ENCODE results near the gene AATF.

AATF gene

DNA sequence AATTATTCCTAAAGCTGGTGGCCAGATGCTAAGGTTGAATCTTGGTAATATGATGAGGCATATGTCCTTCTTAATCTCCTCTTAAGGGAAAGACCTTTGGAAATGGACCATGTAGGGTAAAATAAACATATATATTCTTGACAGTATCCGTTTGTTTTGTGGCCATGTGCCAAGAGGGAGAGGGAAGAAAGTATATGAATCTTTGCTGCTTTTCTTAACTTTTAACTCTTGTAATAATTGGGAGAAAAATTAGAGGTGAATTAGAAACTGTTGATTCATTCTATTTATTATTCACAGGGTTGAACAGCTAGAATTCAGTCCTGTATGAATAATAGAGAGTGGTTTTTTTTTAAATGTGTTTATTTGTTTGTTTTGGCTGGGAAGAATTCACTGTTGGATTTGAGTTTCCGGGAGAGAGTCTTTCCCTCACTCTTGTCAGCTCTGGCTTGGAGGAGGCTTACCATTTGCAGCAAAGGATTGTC lies 31.6 kb downstream of the AATF start:
- ChIA-PET POLR2A (interaction anchor here (1.0 kb wide), 1 partner anchor 53 kb away, joined by 7 read pairs; no protein-coding TSS in a partner anchor), CTCF (no interaction called here)
- Histone ChIP-seq H3K27ac (ENCODE audit: insufficient read depth in 1 of 2, low read depth in 1 of 2, low read length in 2 of 2, poor library complexity in 1 of 2, severe bottlenecking in 2 of 2) (no peak overlapping the region), H3K4me1 (ENCODE audit: control extremely low read depth in 1 of 4, control insufficient read depth in 4 of 4, insufficient read depth in 4 of 4, low read length in 3 of 4) (no peaks in the 10 kb centered on the region), H3K9me3 (ENCODE audit: control extremely low read depth in 1 of 5, control insufficient read depth in 4 of 5, insufficient read depth in 2 of 5, low read depth in 1 of 5, low read length in 4 of 5) (no peaks in the 10 kb centered on the region), H3K27me3 (replicated peaks in 2 of 5; ENCODE audit: control insufficient read depth in 4 of 5, insufficient read depth in 5 of 5, low read length in 4 of 5) (no peaks in the 10 kb centered on the region), H3K36me3 (ENCODE audit: control insufficient read depth in 4 of 4, insufficient read depth in 4 of 4, low read length in 3 of 4) (peaks cover 0 to 4% (median 2%) of the 10 kb centered on the region in 4 experiments), H3K4me3 (ENCODE audit: control insufficient read depth in 1 of 7, extremely low read depth in 1 of 7, insufficient read depth in 4 of 7, low read depth in 2 of 7, low read length in 6 of 7) (no peak overlapping the region)
- no peak for DNase-seq
- WGBS (ENCODE audit: insufficient coverage) = 100% methylated on average over 1 of the region's 2 CpGs

DNA sequence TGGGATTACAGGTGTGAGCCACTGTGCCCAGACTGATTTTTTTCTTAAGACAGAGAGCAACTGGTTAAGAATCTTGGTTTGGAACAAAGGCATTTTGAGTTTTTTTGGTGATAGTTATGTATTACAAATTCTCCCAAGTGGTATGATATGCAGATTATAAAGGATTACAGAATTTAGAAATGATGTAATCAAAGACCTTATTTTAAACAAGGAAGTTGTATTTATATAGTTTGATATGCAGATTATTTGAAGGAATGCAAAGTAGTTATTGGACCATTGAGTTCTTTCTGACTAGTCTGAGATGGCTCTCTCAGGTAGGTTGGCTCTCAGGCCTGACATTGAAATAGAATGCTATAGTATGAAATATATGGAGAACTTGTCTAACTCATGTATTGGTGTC lies 34.9 kb downstream of the AATF start:
- Histone ChIP-seq H3K27ac (ENCODE audit: insufficient read depth in 1 of 2, low read depth in 1 of 2, low read length in 2 of 2, poor library complexity in 1 of 2, severe bottlenecking in 2 of 2) (no peak overlapping the region), H3K36me3 (ENCODE audit: control insufficient read depth in 4 of 4, insufficient read depth in 4 of 4, low read length in 3 of 4) (peaks cover 7 to 20% (median 17%) of the 10 kb centered on the region in 4 experiments), H3K4me3 (ENCODE audit: control insufficient read depth in 1 of 7, extremely low read depth in 1 of 7, insufficient read depth in 4 of 7, low read depth in 2 of 7, low read length in 6 of 7) (no peak overlapping the region), H3K27me3 (replicated peaks in 2 of 5; ENCODE audit: control insufficient read depth in 4 of 5, insufficient read depth in 5 of 5, low read length in 4 of 5) (no peaks in the 10 kb centered on the region), H3K9me3 (ENCODE audit: control extremely low read depth in 1 of 5, control insufficient read depth in 4 of 5, insufficient read depth in 2 of 5, low read depth in 1 of 5, low read length in 4 of 5) (no peaks in the 10 kb centered on the region), H3K4me1 (ENCODE audit: control extremely low read depth in 1 of 4, control insufficient read depth in 4 of 4, insufficient read depth in 4 of 4, low read length in 3 of 4) (no peaks in the 10 kb centered on the region)
- ChIA-PET POLR2A (no interaction called here), CTCF (no interaction called here)
- no peak for DNase-seq

DNA sequence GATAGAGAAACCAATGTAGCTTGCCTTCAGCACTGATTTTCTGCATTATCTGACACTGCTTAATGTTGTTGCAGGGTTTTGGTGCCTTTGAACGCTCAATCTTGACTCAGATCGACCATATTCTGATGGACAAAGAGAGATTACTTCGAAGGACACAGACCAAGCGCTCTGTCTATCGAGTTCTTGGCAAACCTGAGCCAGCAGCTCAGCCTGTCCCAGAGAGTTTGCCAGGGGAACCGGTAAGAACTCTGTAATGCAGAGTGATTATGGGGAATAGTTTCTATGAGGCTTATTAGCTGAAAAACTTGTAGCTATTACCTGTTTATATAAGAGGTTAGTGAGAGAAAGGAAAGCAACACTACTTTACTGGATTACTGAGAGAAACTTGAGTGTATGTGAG lies 40.4 kb downstream of the AATF start:
- H3K4me1 ChIP-seq (ENCODE audit: control extremely low read depth in 1 of 4, control insufficient read depth in 4 of 4, insufficient read depth in 4 of 4, low read length in 3 of 4) = no peaks in the 10 kb centered on the region
- DNase-seq = no peak
- ChIA-PET POLR2A (no interaction called here), CTCF (no interaction called here)
- WGBS (ENCODE audit: insufficient coverage) = 96% methylated on average over 6 of the region's 6 CpGs
- H3K4me3 ChIP-seq (ENCODE audit: control insufficient read depth in 1 of 7, extremely low read depth in 1 of 7, insufficient read depth in 4 of 7, low read depth in 2 of 7, low read length in 6 of 7) = no peak overlapping the region
- H3K27ac ChIP-seq (ENCODE audit: insufficient read depth in 1 of 2, low read depth in 1 of 2, low read length in 2 of 2, poor library complexity in 1 of 2, severe bottlenecking in 2 of 2) = no peak overlapping the region
- H3K27me3 ChIP-seq (replicated peaks in 2 of 5; ENCODE audit: control insufficient read depth in 4 of 5, insufficient read depth in 5 of 5, low read length in 4 of 5) = no peaks in the 10 kb centered on the region
- peaks cover 18 to 58% (median 45%) of the 10 kb centered on the region in 4 experiments for H3K36me3 ChIP-seq (ENCODE audit: control insufficient read depth in 4 of 4, insufficient read depth in 4 of 4, low read length in 3 of 4)
- H3K9me3 ChIP-seq (ENCODE audit: control extremely low read depth in 1 of 5, control insufficient read depth in 4 of 5, insufficient read depth in 2 of 5, low read depth in 1 of 5, low read length in 4 of 5) = no peaks in the 10 kb centered on the region

DNA sequence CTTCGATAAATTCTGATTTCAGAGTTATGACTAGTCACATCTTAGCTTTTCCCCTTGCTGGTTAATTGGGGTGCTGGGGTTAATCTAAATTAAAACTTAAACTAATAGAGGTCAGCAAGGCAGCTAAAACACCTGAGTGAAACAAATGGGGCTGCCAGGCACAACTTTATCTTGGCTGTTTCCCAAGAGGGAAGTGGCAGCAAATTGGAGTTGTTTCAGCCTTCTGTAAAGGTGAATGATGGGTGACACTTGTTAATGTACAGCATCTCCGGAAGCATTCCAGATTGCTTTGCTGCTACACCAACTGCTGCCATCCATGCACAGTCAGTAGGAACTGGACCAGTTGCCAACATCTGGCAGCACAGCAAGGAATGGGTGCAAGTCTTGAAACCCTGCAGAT lies 43.9 kb downstream of the AATF start:
- Histone ChIP-seq H3K27ac (ENCODE audit: insufficient read depth in 1 of 2, low read depth in 1 of 2, low read length in 2 of 2, poor library complexity in 1 of 2, severe bottlenecking in 2 of 2) (no peak overlapping the region), H3K4me1 (ENCODE audit: control extremely low read depth in 1 of 4, control insufficient read depth in 4 of 4, insufficient read depth in 4 of 4, low read length in 3 of 4) (no peaks in the 10 kb centered on the region), H3K9me3 (ENCODE audit: control extremely low read depth in 1 of 5, control insufficient read depth in 4 of 5, insufficient read depth in 2 of 5, low read depth in 1 of 5, low read length in 4 of 5) (peaks cover 0 to 8% (median 3%) of the 10 kb centered on the region in 5 experiments), H3K36me3 (ENCODE audit: control insufficient read depth in 4 of 4, insufficient read depth in 4 of 4, low read length in 3 of 4) (peaks cover 36 to 83% (median 60%) of the 10 kb centered on the region in 4 experiments), H3K4me3 (ENCODE audit: control insufficient read depth in 1 of 7, extremely low read depth in 1 of 7, insufficient read depth in 4 of 7, low read depth in 2 of 7, low read length in 6 of 7) (no peak overlapping the region), H3K27me3 (replicated peaks in 2 of 5; ENCODE audit: control insufficient read depth in 4 of 5, insufficient read depth in 5 of 5, low read length in 4 of 5) (no peaks in the 10 kb centered on the region)
- WGBS (ENCODE audit: insufficient coverage) = 100% methylated on average over 1 of the region's 2 CpGs
- ChIA-PET POLR2A (no interaction called here), CTCF (interaction anchor here (1.3 kb wide), 1 partner anchor 32 kb away, joined by 4 read pairs; no protein-coding TSS in a partner anchor)
- DNase-seq = no peak

DNA sequence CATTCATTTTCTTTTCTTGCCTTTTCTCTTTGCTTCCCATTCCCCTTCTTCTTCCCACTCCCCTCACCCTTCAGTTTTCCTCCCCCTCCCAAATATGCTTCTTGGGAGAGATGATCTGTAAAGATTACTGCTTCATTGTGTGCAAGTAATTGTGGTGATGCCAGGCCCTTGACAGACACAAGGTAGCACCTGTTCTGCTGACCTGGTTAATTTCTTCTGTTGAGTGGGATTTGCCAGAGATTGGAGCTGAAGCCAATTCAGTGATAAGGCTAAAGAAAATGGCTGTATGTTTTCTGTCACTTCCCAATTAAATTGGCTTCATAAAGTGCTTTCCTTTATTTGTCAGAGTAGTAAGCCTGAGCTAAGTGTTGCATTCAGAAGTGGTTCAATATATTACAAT lies 44.5 kb downstream of the AATF start:
- no peak overlapping the region for H3K27ac ChIP-seq (ENCODE audit: insufficient read depth in 1 of 2, low read depth in 1 of 2, low read length in 2 of 2, poor library complexity in 1 of 2, severe bottlenecking in 2 of 2)
- peaks cover 0 to 12% (median 3%) of the 10 kb centered on the region in 5 experiments for H3K9me3 ChIP-seq (ENCODE audit: control extremely low read depth in 1 of 5, control insufficient read depth in 4 of 5, insufficient read depth in 2 of 5, low read depth in 1 of 5, low read length in 4 of 5)
- peaks cover 40 to 85% (median 60%) of the 10 kb centered on the region in 4 experiments for H3K36me3 ChIP-seq (ENCODE audit: control insufficient read depth in 4 of 4, insufficient read depth in 4 of 4, low read length in 3 of 4)
- DNase-seq = no peak
- ChIA-PET CTCF (interaction anchor here (1.3 kb wide), 1 partner anchor 32 kb away, joined by 4 read pairs; no protein-coding TSS in a partner anchor), POLR2A (interaction anchor here (0.6 kb wide), 1 partner anchor 10 kb away, joined by 4 read pairs; no protein-coding TSS in a partner anchor)
- no peaks in the 10 kb centered on the region for H3K4me1 ChIP-seq (ENCODE audit: control extremely low read depth in 1 of 4, control insufficient read depth in 4 of 4, insufficient read depth in 4 of 4, low read length in 3 of 4)
- no peak overlapping the region for H3K4me3 ChIP-seq (ENCODE audit: control insufficient read depth in 1 of 7, extremely low read depth in 1 of 7, insufficient read depth in 4 of 7, low read depth in 2 of 7, low read length in 6 of 7)
- H3K27me3 ChIP-seq (replicated peaks in 2 of 5; ENCODE audit: control insufficient read depth in 4 of 5, insufficient read depth in 5 of 5, low read length in 4 of 5) = no peaks in the 10 kb centered on the region

DNA sequence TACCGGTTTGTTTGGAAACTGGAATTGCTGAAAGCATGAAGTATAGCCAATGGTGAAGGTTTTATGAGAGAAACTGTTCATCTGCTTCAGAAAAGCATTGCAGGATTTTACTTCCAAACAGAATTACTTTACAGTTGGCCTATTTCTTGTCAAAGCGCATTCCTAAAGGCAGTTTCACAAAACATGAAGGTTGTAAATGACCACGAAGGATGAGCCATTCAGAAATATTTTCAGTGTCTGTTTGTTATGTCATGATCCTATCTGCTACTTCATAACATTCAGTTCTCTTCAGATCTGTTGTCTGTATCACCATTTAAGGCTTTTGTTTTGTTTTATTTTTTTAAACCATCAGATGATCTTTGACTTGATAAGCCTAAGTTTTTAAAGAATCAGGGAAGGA lies 45.7 kb downstream of the AATF start:
- 88% methylated on average over 1 of the region's 3 CpGs for WGBS (ENCODE audit: insufficient coverage)
- peaks cover 0 to 12% (median 3%) of the 10 kb centered on the region in 5 experiments for H3K9me3 ChIP-seq (ENCODE audit: control extremely low read depth in 1 of 5, control insufficient read depth in 4 of 5, insufficient read depth in 2 of 5, low read depth in 1 of 5, low read length in 4 of 5)
- ChIA-PET POLR2A (no interaction called here), CTCF (interaction anchor here (1.3 to 1.4 kb wide), 2 partner anchors 9 to 34 kb away, joined by 3 to 4 read pairs; no protein-coding TSS in a partner anchor)
- H3K27ac ChIP-seq (ENCODE audit: insufficient read depth in 1 of 2, low read depth in 1 of 2, low read length in 2 of 2, poor library complexity in 1 of 2, severe bottlenecking in 2 of 2) = no peak overlapping the region
- H3K4me1 ChIP-seq (ENCODE audit: control extremely low read depth in 1 of 4, control insufficient read depth in 4 of 4, insufficient read depth in 4 of 4, low read length in 3 of 4) = no peaks in the 10 kb centered on the region
- H3K36me3 ChIP-seq (ENCODE audit: control insufficient read depth in 4 of 4, insufficient read depth in 4 of 4, low read length in 3 of 4) = peaks cover 30 to 80% (median 54%) of the 10 kb centered on the region in 4 experiments
- no peak for DNase-seq
- no peaks in the 10 kb centered on the region for H3K27me3 ChIP-seq (replicated peaks in 2 of 5; ENCODE audit: control insufficient read depth in 4 of 5, insufficient read depth in 5 of 5, low read length in 4 of 5)
- H3K4me3 ChIP-seq (ENCODE audit: control insufficient read depth in 1 of 7, extremely low read depth in 1 of 7, insufficient read depth in 4 of 7, low read depth in 2 of 7, low read length in 6 of 7) = no peak overlapping the region

DNA sequence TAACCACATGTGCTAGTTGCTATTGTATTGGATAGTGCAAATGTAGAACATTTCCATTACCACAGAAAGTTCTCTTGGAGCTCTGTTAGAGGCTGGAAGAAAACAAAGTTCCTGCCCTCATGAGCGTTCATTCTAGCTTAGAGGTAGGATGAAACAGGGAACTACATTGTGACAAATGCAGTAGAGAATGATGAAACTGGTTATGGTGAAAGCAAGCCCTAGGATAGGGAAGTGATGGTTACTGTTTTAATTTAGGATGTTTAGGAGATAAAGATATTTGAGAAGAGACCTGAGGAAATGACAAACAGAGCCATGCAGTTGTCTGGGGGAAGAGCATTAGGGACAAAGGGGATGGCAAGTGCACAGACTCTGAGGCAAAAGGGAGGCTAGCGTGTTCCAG lies 50.7 kb downstream of the AATF start:
- Histone ChIP-seq H3K4me3 (ENCODE audit: control insufficient read depth in 1 of 7, extremely low read depth in 1 of 7, insufficient read depth in 4 of 7, low read depth in 2 of 7, low read length in 6 of 7) (no peak overlapping the region), H3K4me1 (ENCODE audit: control extremely low read depth in 1 of 4, control insufficient read depth in 4 of 4, insufficient read depth in 4 of 4, low read length in 3 of 4) (no peaks in the 10 kb centered on the region), H3K27ac (ENCODE audit: insufficient read depth in 1 of 2, low read depth in 1 of 2, low read length in 2 of 2, poor library complexity in 1 of 2, severe bottlenecking in 2 of 2) (no peak overlapping the region), H3K36me3 (ENCODE audit: control insufficient read depth in 4 of 4, insufficient read depth in 4 of 4, low read length in 3 of 4) (peaks cover 31 to 61% (median 52%) of the 10 kb centered on the region in 4 experiments), H3K9me3 (ENCODE audit: control extremely low read depth in 1 of 5, control insufficient read depth in 4 of 5, insufficient read depth in 2 of 5, low read depth in 1 of 5, low read length in 4 of 5) (peaks cover 5 to 27% (median 14%) of the 10 kb centered on the region in 5 experiments), H3K27me3 (replicated peaks in 2 of 5; ENCODE audit: control insufficient read depth in 4 of 5, insufficient read depth in 5 of 5, low read length in 4 of 5) (no peaks in the 10 kb centered on the region)
- ChIA-PET POLR2A (no interaction called here), CTCF (no interaction called here)
- WGBS (ENCODE audit: insufficient coverage) = 100% methylated on average over 2 of the region's 2 CpGs
- no peak for DNase-seq

All from common myeloid progenitor, CD34-positive (primary cell).